Limb (tissue), 2 donors: Measurements from ENCODE around the gene ACSM5.
"Not testable (repeated sequence)": the region's sequence is repeated elsewhere in the genome, so short reads cannot be mapped to it uniquely, and the experiment has no call there.

Experiments used
- DNase-seq, 2 donors: peaks; one replicate each; pipeline ENCODE4 v3.0.0-alpha.2; 2016; ENCODE audit errors: extremely low spot score in 2 of 2

Gene ACSM5

GRCh38 chr16:20441859-20442258 lies 32.5 kb downstream of the ACSM5 start:
- not testable (repeated sequence) for DNase-seq

- not testable (repeated sequence) for DNase-seq
Observed at GRCh38 chr16:20446652-20447393, 37.5 kb downstream of the ACSM5 start.

GRCh38 chr16:20451364-20451763 lies 42.0 kb downstream of the ACSM5 start, which contains the start of gene ACSM2A:
TSS of gene ACSM2A (plus strand) at chr16:20451521. CDS start at chr16:20460115, 8,594 bp downstream.
- DNase-seq, result not testable (repeated sequence)

GRCh38 chr16:20453633-20454032 lies 44.3 kb downstream of the ACSM5 start:
- DNase-seq, result not testable (repeated sequence)

GRCh38 chr16:20459227-20459626 lies 49.9 kb downstream of the ACSM5 start:
- DNase-seq, result not testable (repeated sequence)

- not testable (repeated sequence) for DNase-seq
Observed at GRCh38 chr16:20460313-20460712, 51.0 kb downstream of the ACSM5 start.

- DNase-seq, result not testable (repeated sequence)
Observed at GRCh38 chr16:20468954-20469353, 59.6 kb downstream of the ACSM5 start.

GRCh38 chr16:20469930-20470329 lies 60.6 kb downstream of the ACSM5 start:
- DNase-seq, result not testable (repeated sequence)

GRCh38 chr16:20470732-20471131 lies 61.4 kb downstream of the ACSM5 start:
- DNase-seq, result not testable (repeated sequence)

GRCh38 chr16:20477188-20477744 lies 67.9 kb downstream of the ACSM5 start:
- DNase-seq, result not testable (repeated sequence)

GRCh38 chr16:20483989-20484388 lies 74.7 kb downstream of the ACSM5 start:
- DNase-seq, result not testable (repeated sequence)

- no peak for DNase-seq
Observed at GRCh38 chr16:20484726-20485125, 75.4 kb downstream of the ACSM5 start.

- no peak for DNase-seq
Observed at GRCh38 chr16:20485408-20485807, 76.1 kb downstream of the ACSM5 start.
